A549 (cell line): ENCODE measurements around the gene QRICH1. TPM values are rescaled to one million over a fixed set of nuclear protein-coding genes. Genes with fewer than 3 reads are reported as not detected.

ENCODE experiments used
- ATAC-seq, 2 experiments: fragments of 200-7000 bp in 1 of 2; fragments of >200 bp in 1 of 2; cut with Nextera tagmentation in 1 of 2; cut with Tn5 transposase in 1 of 2; 3 replicates each; pipeline versions ENCODE4 v1.8.0 to v1.9.1; 2018 to 2020; ENCODE audit warnings: mild to moderate bottlenecking in 1 of 2, moderate library complexity in 1 of 2
- CTCF ChIA-PET: fragments of 300-600 bp; sonication (Branson Sonifier 250); formaldehyde crosslinking; extraction: SDS; loops from one replicate; lab custom pipeline; 2021; ENCODE audit warnings: antibody characterized with exemption, inconsistent platforms; lab: Yijun Ruan, JAX
- POLR2A ChIA-PET: fragments of 350-600 bp; formaldehyde crosslinking; extraction: SDS; loops from one replicate; lab custom pipeline; 2021; ENCODE audit warnings: antibody characterized with exemption, inconsistent platforms; lab: Yijun Ruan, JAX
- DNase-seq, 2 experiments: peaks; one replicate each; pipeline versions ENCODE4 v3.0.0 to v3.0.0-alpha.2; 2011 to 2016; ENCODE audit warnings: low read depth in 1 of 2, low spot score in 1 of 2
- FAIRE-seq: peaks from 2 replicates; lab custom pipeline; 2011; peaks lifted over from hg19 to GRCh38; lab: Jason Lieb, UNC
- H3K27ac ChIP-seq, 2 experiments: fragments of >200 bp; sonication (Bioruptor Twin); formaldehyde crosslinking; 3 replicates each; pipeline ENCODE4 v1.5.1; 2016 to 2017
- H3K4me1 ChIP-seq: fragments of >200 bp; sonication (Bioruptor Twin); formaldehyde crosslinking; 3 replicates; pipeline ENCODE4 v1.6.1; 2016
- H3K4me2 ChIP-seq: fragments of >200 bp; sonication (Bioruptor Twin); formaldehyde crosslinking; 3 replicates; pipeline ENCODE4 v1.6.1; 2016
- H3K4me3 ChIP-seq: fragments of >200 bp; sonication (Bioruptor Twin); formaldehyde crosslinking; 3 replicates; pipeline ENCODE4 v1.5.1; 2016
- H3K9me3 ChIP-seq: fragments of >200 bp; sonication (Bioruptor Twin); formaldehyde crosslinking; 3 replicates; pipeline ENCODE4 v1.6.1; 2016
- CBX2 ChIP-seq: fragments of 200-600 bp; sonication (generic); IDR thresholded peaks from 2 replicates; pipeline ENCODE4 v1.6.1; 2016; ENCODE audit warnings: low read depth, mild to moderate bottlenecking, borderline replicate concordance
- CTCF ChIP-seq: fragments of >200 bp; sonication (Bioruptor Twin); formaldehyde crosslinking; IDR thresholded peaks from 3 replicates; pipeline ENCODE4 v1.5.1; 2016
- ESRRA ChIP-seq: fragments of 150-350 bp; IDR thresholded peaks from 2 replicates; pipeline ENCODE4 v1.6.1; 2014; ENCODE audit warnings: mild to moderate bottlenecking, low read length, borderline replicate concordance
- HOXB13 ChIP-seq: fragments of 250-450 bp; sonication (Bioruptor Pico); IDR thresholded peaks from 2 replicates; pipeline ENCODE4 v1.5.0; 2020; ENCODE audit warnings: low read depth, mild to moderate bottlenecking, moderate library complexity
- JUNB ChIP-seq: fragments of >200 bp; sonication (Bioruptor Twin); formaldehyde crosslinking; IDR thresholded peaks from 2 replicates; pipeline ENCODE4 v1.6.1; 2016
- KDM5A ChIP-seq: fragments of 200-600 bp; sonication (generic); IDR thresholded peaks from 2 replicates; pipeline ENCODE4 v1.6.1; 2016; ENCODE audit warnings: antibody characterized with exemption, mild to moderate bottlenecking
- MAX ChIP-seq: IDR thresholded peaks from 2 replicates; pipeline ENCODE4 v1.6.1; 2012
- MAZ ChIP-seq: fragments of 150-350 bp; IDR thresholded peaks from 2 replicates; pipeline ENCODE4 v1.6.1; 2014; ENCODE audit warnings: antibody characterized with exemption, low read depth, low read length, borderline replicate concordance
- NFE2L2 ChIP-seq: fragments of 150-350 bp; conservative IDR thresholded peaks from 2 replicates; pipeline ENCODE4 v1.6.1; 2014; ENCODE audit warnings: low read length
- NR3C1 ChIP-seq: fragments of >200 bp; sonication (Bioruptor Twin); formaldehyde crosslinking; IDR thresholded peaks from 3 replicates; pipeline ENCODE4 v1.6.1; 2017
- PHF8 ChIP-seq: fragments of 200-600 bp; sonication (generic); IDR thresholded peaks from 2 replicates; pipeline ENCODE4 v1.6.1; 2016; ENCODE audit warnings: low read depth, mild to moderate bottlenecking, antibody characterized with exemption, moderate library complexity, borderline replicate concordance
- RAD21 ChIP-seq, 2 experiments: fragments of >200 bp in 1 of 2; sonication (Bioruptor Twin) in 1 of 2; formaldehyde crosslinking in 1 of 2; IDR thresholded peaks in 1 of 2; conservative IDR thresholded peaks in 1 of 2; 2 replicates in 1 of 2; 3 replicates in 1 of 2; pipeline ENCODE4 v1.6.1; 2012 to 2018; ENCODE audit warnings: inconsistent platforms in 1 of 2
- SMC3 ChIP-seq: fragments of >200 bp; sonication (Bioruptor Twin); formaldehyde crosslinking; IDR thresholded peaks from 3 replicates; pipeline ENCODE4 v1.6.1; 2018; ENCODE audit warnings: inconsistent platforms
- TP53 ChIP-seq: fragments of 250-450 bp; sonication (Bioruptor Pico); IDR thresholded peaks from 2 replicates; pipeline ENCODE4 v1.5.0; 2021; ENCODE audit warnings: mild to moderate bottlenecking, moderate library complexity
- WGBS: methylation state at CpG from one replicate; pipeline ENCODE4 v1.1.6; 2017; ENCODE audit errors: missing lambda C conversion rate; 5-methylcytosine and 5-hydroxymethylcytosine counted together
- polyA plus RNA-seq, 4 experiments: library from polyadenylated mRNA; depleted of rRNA in 3 of 4; stranded (reverse); fragments of >200 nt; fragmentation: RNase III in 1 of 4; extraction: RNeasy Plus Mini Kit Qiagen cat#74134 plus additional on column Dnase treatment in 1 of 4; gene quantifications; 2 replicates in 3 of 4; 3 replicates in 1 of 4; pipeline ENCODE4 v1.2.3, GENCODE V29; 2011 to 2017

QRICH1 gene
- polyA plus RNA-seq, 2 of the 4 experiments (the other 2 are of a cell fraction) = 47.9 to 53.8 TPM

GRCh38 chr3:49015765-49016164 is 78.1 kb downstream of the QRICH1 start:
- Histone ChIP-seq H3K9me3 (no peaks in the 10 kb centered on the region), H3K4me3 (no peak overlapping the region), H3K4me1 (peaks cover 17% of the 10 kb centered on the region), H3K27ac (no peak overlapping the region), H3K4me2 (no peak overlapping the region)
- ChIA-PET POLR2A (interaction anchor here (1.3 to 3.3 kb wide), 2 partner anchors 9 to 14 kb away, joined by 4 to 26 read pairs; partner anchors contain the start of genes IMPDH2 and WDR6), CTCF (interaction anchor here (8.1 to 30.1 kb wide), 2 partner anchors 8 to 24 kb away, joined by 65 to 385 read pairs; partner anchors contain the start of genes P4HTM and WDR6)
- TF ChIP-seq HOXB13 (CRISPR knock-in tag) (no peak), NFE2L2 (no peak), MAX (no peak), ESRRA (no peak)
- FAIRE-seq (no peak), DNase-seq (no peak), ATAC-seq (no peak)
- WGBS = 89% methylated on average over 4 of the region's 6 CpGs

DNA sequence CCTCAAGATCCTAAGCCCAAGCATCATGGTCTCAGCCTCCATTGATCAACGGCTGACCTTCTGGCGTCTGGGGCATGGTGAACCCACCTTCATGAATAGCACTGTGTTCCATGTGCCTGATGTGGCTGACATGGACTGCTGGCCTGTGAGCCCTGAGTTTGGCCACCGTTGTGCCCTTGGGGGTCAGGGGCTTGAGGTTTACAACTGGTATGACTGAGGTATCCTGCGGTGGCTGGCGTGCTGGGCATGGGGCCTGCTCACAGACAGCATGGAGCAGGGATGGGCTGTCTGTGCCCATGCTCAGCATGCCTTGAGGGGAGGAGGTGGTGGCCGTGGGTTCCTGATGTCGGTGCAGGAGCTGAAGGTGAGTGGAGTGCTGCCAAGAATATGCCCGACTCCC is 78.8 kb downstream of the QRICH1 start:
- CTCF ChIA-PET = interaction anchor here (1.0 to 30.1 kb wide), 4 partner anchors 7 to 24 kb away, joined by 3 to 385 read pairs (median 36); partner anchors contain the start of genes P4HTM and WDR6

GRCh38 chr3:49013738-49014660 is 79.9 kb downstream of the QRICH1 start:
- ChIA-PET CTCF (interaction anchor here (0.8 to 30.1 kb wide), 9 partner anchors 7 to 435 kb away, joined by 3 to 385 read pairs (median 5); partner anchors contain the start of genes IMPDH2, NDUFAF3 and P4HTM), POLR2A (interaction anchor here (0.7 kb wide), 1 partner anchor 8 kb away, joined by 3 read pairs; the partner anchor contains the start of gene NDUFAF3)
- Histone ChIP-seq H3K4me1 (peaks cover 7% of the 10 kb centered on the region), H3K4me3 (no peak overlapping the region), H3K27ac (no peak overlapping the region), H3K4me2 (no peak overlapping the region)
- ATAC-seq = peak; percentile 58 to 69
- TF ChIP-seq RAD21 (conservative IDR thresholded peaks at IDR 0.05 in 1 of 2, IDR thresholded peaks at IDR 0.05 in 1 of 2) = peak; percentile 18 to 28; a peak in 1 of 5 replicates
- TF ChIP-seq SMC3 = peak; percentile 24; the same call in 1 of the 3 replicates
- no peak for TF ChIP-seq NR3C1
- TF ChIP-seq JUNB = no peak
- no peak for TF ChIP-seq PHF8
- peak; percentile 32 for TF ChIP-seq CTCF
- TF ChIP-seq CBX2 = no peak
- TF ChIP-seq, all 56 proteins: peak for 3
- 79% methylated on average over 14 of the region's 24 CpGs for WGBS
- no peaks in the 10 kb centered on the region for H3K9me3 ChIP-seq
- no peak for FAIRE-seq
- peak; percentile 43 to 63 for DNase-seq

More for the DNA sequence above, 78.8 kb downstream of the QRICH1 start:
- Histone ChIP-seq H3K9me3 (no peaks in the 10 kb centered on the region), H3K27ac (no peak overlapping the region), H3K4me2 (no peak overlapping the region), H3K4me3 (no peak overlapping the region), H3K4me1 (peaks cover 17% of the 10 kb centered on the region)
- DNase-seq = no peak
- no peak for ATAC-seq
- POLR2A ChIA-PET = no interaction called here
- FAIRE-seq = no peak
- 91% methylated on average over 5 of the region's 8 CpGs for WGBS
- TF ChIP-seq TP53 (CRISPR knock-in tag) (no peak), KDM5A (no peak), MAZ (no peak), JUNB (no peak)
